Esophagus squamous epithelium (tissue), 5 donors: Measurements from ENCODE around the gene RASA3. TPM values are rescaled to one million over a fixed set of nuclear protein-coding genes. Genes with fewer than 3 reads are reported as not detected.

ENCODE experiments used
- DNase-seq: peaks from one replicate; lab custom pipeline; 2025; lab: John Stamatoyannopoulos, UW
- H3K27ac ChIP-seq, 4 donors: fragments of 200-600 bp; sonication (generic); one replicate each; pipeline ENCODE4 v1.5.1; 2016 to 2019; ENCODE audit warnings: mild to moderate bottlenecking in 1 of 4
- H3K27me3 ChIP-seq, 4 donors: fragments of 200-600 bp; sonication (generic); 1 replicate in 3 of 4; 2 replicates in 1 of 4; pipeline versions ENCODE4 v1.5.1 to v1.6.0; 2017 to 2021; ENCODE audit warnings: antibody characterized with exemption in 1 of 4
- H3K36me3 ChIP-seq, 3 donors: fragments of 200-600 bp; sonication (generic); one replicate each; pipeline ENCODE4 v1.5.1; 2016 to 2019
- H3K4me1 ChIP-seq, 3 donors: fragments of 200-600 bp; sonication (generic); one replicate each; pipeline ENCODE4 v1.5.1; 2017 to 2019
- H3K4me3 ChIP-seq, 4 donors: fragments of 200-600 bp; sonication (generic); 1 replicate in 3 of 4; 2 replicates in 1 of 4; pipeline ENCODE4 v1.5.1; 2016 to 2019; ENCODE audit warnings: mild to moderate bottlenecking in 2 of 4, moderate library complexity in 1 of 4
- H3K9me3 ChIP-seq, 3 donors: fragments of 200-600 bp; sonication (generic); one replicate each; pipeline ENCODE4 v1.5.1; 2016 to 2019
- POLR2A ChIP-seq, 4 donors: fragments of 450-650 bp; IDR thresholded peaks; one replicate each; pipeline ENCODE4 v1.6.1; 2017; ENCODE audit warnings: antibody characterized with exemption in 4 of 4, mild to moderate bottlenecking in 4 of 4, moderate library complexity in 3 of 4
- WGBS, 2 donors: methylation state at CpG; one replicate each; pipeline ENCODE4 v1.1.5; 2018; 5-methylcytosine and 5-hydroxymethylcytosine counted together
- intact Hi-C: fragments of 100-400 bp; cut with DNase I; formaldehyde crosslinking; loops from one replicate; pipeline ENCODE4 v1.15.0; 2022
- total RNA-seq, 4 donors: library from RNA; depleted of rRNA; stranded (reverse); fragments of >200 nt; gene quantifications; one replicate each; pipeline ENCODE4 v1.1.0, GENCODE V29; 2016
- TF ChIP-seq, protein P1 (sequence below), 6 experiments: fragments of 450-650 bp in 4 of 6; fragments of 200-600 bp in 2 of 6; sonication (generic) in 2 of 6; IDR thresholded peaks; one replicate each; pipeline ENCODE4 v1.5.1; 2016 to 2019; ENCODE audit warnings: antibody characterized with exemption in 6 of 6, mild to moderate bottlenecking in 4 of 6, moderate library complexity in 4 of 6
- donor health status: DM: yes; HTN: yes; CAD: no.

RASA3 gene
- total RNA-seq, 4 donors from 2014 or later, result 1.4 to 8.8 (median 3.1) TPM

DNA sequence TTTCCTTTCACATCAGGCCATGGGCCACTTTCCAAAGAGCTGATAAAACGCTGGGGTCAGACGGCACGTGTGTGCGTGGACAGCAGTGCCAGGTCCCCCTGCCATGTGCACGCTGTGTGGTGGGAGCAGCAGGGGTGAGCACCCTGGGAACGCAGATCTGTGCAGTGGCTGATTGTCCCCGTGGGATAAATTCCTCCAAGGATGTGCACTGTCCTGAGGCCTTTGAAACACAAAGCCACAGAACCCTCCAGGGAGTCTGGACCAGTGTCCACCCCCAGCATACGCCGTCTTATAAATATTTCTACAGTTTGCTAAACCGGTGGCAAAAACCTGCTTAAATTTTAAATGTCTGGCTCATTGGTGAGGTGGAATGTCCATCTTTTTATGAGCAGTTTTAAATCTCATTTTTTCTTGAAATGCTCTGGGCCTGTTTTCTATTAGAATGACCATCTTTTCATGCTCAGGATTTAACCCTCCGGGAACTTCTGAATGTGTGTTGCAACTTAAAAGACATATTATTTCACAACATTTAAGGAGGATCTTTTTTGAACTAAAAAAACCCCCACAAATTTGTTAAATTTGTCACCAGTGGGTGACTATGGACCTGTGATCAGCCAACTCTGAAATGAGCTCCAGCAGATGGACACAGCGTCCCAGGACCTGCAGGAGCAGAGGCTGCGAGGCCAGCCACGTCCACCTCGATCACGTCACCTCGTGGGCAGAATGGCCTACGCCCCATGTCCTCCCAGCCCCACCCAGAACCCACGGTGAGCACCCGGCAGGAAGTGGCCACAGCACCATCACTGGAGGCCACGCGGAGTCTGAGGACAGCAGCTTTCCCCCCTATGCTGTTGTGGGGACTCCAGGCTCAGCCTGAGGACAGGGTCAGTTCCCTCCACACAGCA lies 68.6 kb downstream of the RASA3 start:
- DNase-seq, result no peak
- H3K4me1 ChIP-seq, result peaks cover 27 to 92% (median 63%) of the 10 kb centered on the region in 3 donors
- H3K4me3 ChIP-seq, result peak overlapping the region; percentile 6 to 61 (median 36)

GRCh38 chr13:114062754-114063153 lies 69.7 kb downstream of the RASA3 start:
- no peak for DNase-seq
- 83 to 84% methylated on average over 14 to 15 of the region's 16 CpGs for WGBS, 2 donors
- Histone ChIP-seq H3K4me1 (peaks cover 27 to 92% (median 59%) of the 10 kb centered on the region in 3 donors), H3K36me3 (no peaks in the 10 kb centered on the region), H3K27me3 (peaks cover 0 to under 1% (median 0%) of the 10 kb centered on the region in 4 donors), H3K9me3 (no peaks in the 10 kb centered on the region), H3K4me3 (no peak overlapping the region), H3K27ac (peak overlapping the region in 3 of 4 donors; percentile 17 to 95 (median 49))
- no peak for TF ChIP-seq POLR2A (IDR thresholded peaks at IDR 0.05)
- TF ChIP-seq, protein P1, sequence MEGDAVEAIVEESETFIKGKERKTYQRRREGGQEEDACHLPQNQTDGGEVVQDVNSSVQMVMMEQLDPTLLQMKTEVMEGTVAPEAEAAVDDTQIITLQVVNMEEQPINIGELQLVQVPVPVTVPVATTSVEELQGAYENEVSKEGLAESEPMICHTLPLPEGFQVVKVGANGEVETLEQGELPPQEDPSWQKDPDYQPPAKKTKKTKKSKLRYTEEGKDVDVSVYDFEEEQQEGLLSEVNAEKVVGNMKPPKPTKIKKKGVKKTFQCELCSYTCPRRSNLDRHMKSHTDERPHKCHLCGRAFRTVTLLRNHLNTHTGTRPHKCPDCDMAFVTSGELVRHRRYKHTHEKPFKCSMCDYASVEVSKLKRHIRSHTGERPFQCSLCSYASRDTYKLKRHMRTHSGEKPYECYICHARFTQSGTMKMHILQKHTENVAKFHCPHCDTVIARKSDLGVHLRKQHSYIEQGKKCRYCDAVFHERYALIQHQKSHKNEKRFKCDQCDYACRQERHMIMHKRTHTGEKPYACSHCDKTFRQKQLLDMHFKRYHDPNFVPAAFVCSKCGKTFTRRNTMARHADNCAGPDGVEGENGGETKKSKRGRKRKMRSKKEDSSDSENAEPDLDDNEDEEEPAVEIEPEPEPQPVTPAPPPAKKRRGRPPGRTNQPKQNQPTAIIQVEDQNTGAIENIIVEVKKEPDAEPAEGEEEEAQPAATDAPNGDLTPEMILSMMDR (IDR thresholded peaks at IDR 0.05), result no peak
- intact Hi-C loops, result no loop called here

More for the DNA sequence above, 68.6 kb downstream of the RASA3 start:
- Histone ChIP-seq H3K9me3 (no peaks in the 10 kb centered on the region), H3K27me3 (peaks cover 0 to 6% (median 0%) of the 10 kb centered on the region in 4 donors), H3K27ac (peak overlapping the region; percentile 80 to 98 (median 92)), H3K36me3 (no peaks in the 10 kb centered on the region)
- intact Hi-C loops, result no loop called here
- TF ChIP-seq, protein P1 (IDR thresholded peaks at IDR 0.05), result no peak
- peak in 1 of 4 donors; percentile 10 for TF ChIP-seq POLR2A (IDR thresholded peaks at IDR 0.05)
- 48 to 67% methylated on average over 11 to 12 of the region's 22 CpGs for WGBS, 2 donors

GRCh38 chr13:114062341-114062740 lies 70.1 kb downstream of the RASA3 start:
- intact Hi-C loops, result no loop called here
- DNase-seq, result no peak
- WGBS, 2 donors, result 92 to 94% methylated on average over 17 to 23 of the region's 34 CpGs

GRCh38 chr13:114061744-114062143 lies 70.7 kb downstream of the RASA3 start:
- DNase-seq, result no peak

More at GRCh38 chr13:114062341-114062740, 70.1 kb downstream of the RASA3 start:
- H3K4me3 ChIP-seq, result no peak overlapping the region
- no peaks in the 10 kb centered on the region for H3K9me3 ChIP-seq
- no peaks in the 10 kb centered on the region for H3K36me3 ChIP-seq
- peak overlapping the region in 3 of 4 donors; percentile 17 to 95 (median 49) for H3K27ac ChIP-seq
- no peak for TF ChIP-seq POLR2A (IDR thresholded peaks at IDR 0.05)
- TF ChIP-seq, protein P1 (IDR thresholded peaks at IDR 0.05), result no peak
- peaks cover 28 to 92% (median 56%) of the 10 kb centered on the region in 3 donors for H3K4me1 ChIP-seq
- H3K27me3 ChIP-seq, result no peaks in the 10 kb centered on the region

More at GRCh38 chr13:114061744-114062143, 70.7 kb downstream of the RASA3 start:
- intact Hi-C loops, result no loop called here
- H3K4me1 ChIP-seq, result peaks cover 31 to 92% (median 56%) of the 10 kb centered on the region in 3 donors
- no peaks in the 10 kb centered on the region for H3K36me3 ChIP-seq
- TF ChIP-seq, protein P1 (IDR thresholded peaks at IDR 0.05), result no peak
- TF ChIP-seq POLR2A (IDR thresholded peaks at IDR 0.05), result no peak
- H3K27me3 ChIP-seq, result no peaks in the 10 kb centered on the region
- WGBS, 2 donors, result 90 to 95% methylated on average over 19 to 20 of the region's 20 CpGs
- H3K4me3 ChIP-seq, result no peak overlapping the region
- H3K27ac ChIP-seq, result no peak overlapping the region
- H3K9me3 ChIP-seq, result no peaks in the 10 kb centered on the region
